ENCODE measurements around the gene PCDH1. TPM values are rescaled to one million over a fixed set of nuclear protein-coding genes. Genes with fewer than 3 reads are reported as not detected.

PCDH1 gene
- total RNA-seq, 2 experiments from 2014 or later, result not detected

DNA sequence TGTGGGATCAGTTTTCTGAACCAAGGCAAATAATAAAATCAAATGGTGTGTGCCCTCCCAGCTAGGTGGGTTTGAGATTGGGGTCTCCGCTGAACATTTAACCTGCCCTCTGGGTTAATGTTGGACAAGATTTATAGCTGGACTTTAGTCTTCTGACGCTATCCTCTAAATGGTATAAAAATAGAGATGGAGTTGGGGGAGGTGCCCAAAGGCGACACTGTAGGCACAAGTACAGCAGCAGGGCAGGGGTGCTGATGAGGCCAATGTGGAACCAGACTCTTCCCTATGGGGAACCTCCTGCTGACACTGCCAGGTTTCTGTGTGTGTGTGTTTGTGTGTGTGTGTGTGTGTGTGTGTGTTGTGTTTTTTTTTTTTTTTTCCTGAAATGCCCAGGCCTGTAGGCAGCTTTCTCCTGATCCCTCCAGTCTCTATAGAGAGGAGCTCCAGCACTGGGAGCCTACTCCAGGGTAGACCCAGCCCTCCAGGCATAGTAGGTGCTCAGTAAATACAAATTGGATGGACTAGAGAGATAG, 37.9 kb downstream of the PCDH1 start:
- DNase-seq (no peak), ATAC-seq (ENCODE audit: low read depth) (no peak)
- H3K4me3 Mint-ChIP-seq, result no peak overlapping the region
- POLR2A ChIA-PET, result interaction anchor here (1.3 kb wide), 1 partner anchor 9 kb away, joined by 3 read pairs; no protein-coding TSS in a partner anchor
- H3K36me3 Mint-ChIP-seq, result no peaks in the 10 kb centered on the region
- peaks cover 10% of the 10 kb centered on the region for H3K4me1 Mint-ChIP-seq
- H3K9me3 Mint-ChIP-seq, result no peaks in the 10 kb centered on the region
- peaks cover 19% of the 10 kb centered on the region for H3K27me3 Mint-ChIP-seq
- H3K27ac Mint-ChIP-seq, result peak overlapping the region; percentile 5

DNA sequence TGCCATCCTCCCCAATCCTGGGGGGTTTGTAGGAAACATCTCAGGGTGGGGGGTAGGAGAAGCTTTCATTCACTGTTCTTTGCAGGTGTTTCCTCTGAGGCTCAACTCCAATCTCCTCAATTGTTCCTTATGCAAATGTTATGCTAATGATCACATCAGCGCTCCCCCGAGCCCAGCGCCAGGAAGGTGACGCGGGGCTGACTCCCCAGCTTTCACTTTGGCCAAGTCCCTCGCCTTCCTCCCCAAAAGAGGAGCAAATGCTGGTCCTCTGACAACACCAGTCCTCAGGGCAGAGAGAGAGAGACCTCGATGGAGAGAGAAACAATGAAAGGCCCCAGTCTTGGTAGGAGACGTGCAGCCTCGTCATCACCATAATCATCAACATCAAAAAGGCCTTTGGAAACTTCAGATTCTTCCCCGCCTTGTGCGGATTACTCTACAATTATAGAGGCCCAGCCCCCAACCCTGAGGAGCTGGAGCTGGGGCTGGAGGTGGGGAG, 39.1 kb downstream of the PCDH1 start:
- Mint-ChIP-seq H3K27ac (no peak overlapping the region), H3K9me3 (no peaks in the 10 kb centered on the region), H3K4me1 (peaks cover 8% of the 10 kb centered on the region), H3K36me3 (no peaks in the 10 kb centered on the region), H3K4me3 (no peak overlapping the region), H3K27me3 (peaks cover 18% of the 10 kb centered on the region)
- no peak for DNase-seq
- POLR2A ChIA-PET, result no interaction called here
- ATAC-seq (ENCODE audit: low read depth), result no peak

DNA sequence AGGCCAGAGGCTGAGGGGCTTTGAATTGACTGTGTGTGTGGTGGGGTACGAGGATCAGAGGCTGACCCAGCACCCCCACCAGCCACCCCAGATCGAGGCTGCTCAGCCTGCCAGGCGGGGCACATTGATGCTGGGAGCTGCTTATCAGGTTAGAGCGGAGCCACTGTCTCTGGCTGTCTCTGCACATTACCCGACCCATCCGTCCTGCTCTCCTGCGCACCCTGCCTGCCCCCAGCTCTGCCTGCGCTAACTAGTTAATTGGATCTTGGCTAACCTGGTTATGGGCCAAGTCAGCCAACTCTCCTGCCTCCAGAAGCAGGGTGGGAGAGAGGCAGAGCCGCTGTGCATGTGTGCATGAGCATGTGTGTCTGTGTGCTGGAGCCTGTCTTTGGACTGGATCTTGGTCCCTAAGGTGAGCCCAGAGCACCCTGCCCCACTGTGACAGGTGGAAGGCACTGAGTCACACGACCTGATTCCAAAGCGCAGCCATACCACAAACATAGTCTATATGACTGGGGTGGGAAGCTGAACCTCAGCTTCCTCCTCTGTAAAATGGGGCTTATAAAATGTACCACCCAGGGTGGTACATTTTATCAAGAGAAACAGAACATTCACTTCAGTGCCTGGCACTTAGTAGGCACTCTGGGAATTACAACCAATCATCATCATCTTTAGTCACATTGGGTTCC, 39.7 kb downstream of the PCDH1 start:
- ATAC-seq (ENCODE audit: low read depth) (no peak), DNase-seq (no peak)
- Mint-ChIP-seq H3K4me1 (peaks cover 8% of the 10 kb centered on the region), H3K27ac (no peak overlapping the region), H3K4me3 (no peak overlapping the region), H3K27me3 (peaks cover 13% of the 10 kb centered on the region), H3K36me3 (no peaks in the 10 kb centered on the region), H3K9me3 (no peaks in the 10 kb centered on the region)
- POLR2A ChIA-PET, result no interaction called here

DNA sequence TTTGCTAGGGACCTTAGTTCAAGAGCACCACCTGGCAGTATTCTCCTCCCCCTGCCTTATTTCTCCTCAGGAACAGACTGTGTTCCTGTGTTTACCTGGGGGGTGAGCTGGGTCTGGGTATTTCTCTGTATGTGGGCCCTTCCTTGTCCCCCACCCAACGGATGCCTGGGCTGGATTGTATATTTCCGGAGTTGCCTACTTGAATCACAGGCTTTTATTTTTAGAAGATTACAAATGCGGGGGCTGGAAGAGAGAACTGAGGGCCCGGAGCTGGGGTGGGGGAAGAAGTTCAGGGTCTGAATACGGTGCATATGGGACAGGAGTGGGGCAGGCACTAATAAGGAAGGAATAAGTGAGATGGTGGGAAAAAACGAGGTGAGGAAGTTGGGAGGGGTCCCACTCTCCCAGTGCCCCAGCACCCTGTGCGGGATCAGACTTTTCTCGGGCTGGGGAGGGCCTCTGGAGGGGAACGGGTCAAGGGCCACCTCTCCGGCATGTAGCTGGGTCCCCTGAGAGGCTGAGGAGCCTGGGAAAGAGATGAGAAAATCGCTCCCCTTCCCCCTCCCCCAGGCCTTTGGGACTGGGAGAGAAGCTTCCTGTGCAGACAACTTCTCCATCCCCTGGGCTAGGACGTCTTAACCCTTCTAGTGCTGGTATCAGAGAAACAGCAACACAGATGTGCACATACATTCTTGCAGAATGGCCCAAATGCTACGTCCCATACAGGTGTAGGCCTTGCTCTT, 42.1 kb downstream of the PCDH1 start:
- POLR2A ChIA-PET, result interaction anchor here (1.2 to 1.5 kb wide), 2 partner anchors 13 to 185 kb away, joined by 3 to 5 read pairs; partner anchors contain the start of gene FCHSD1
- Mint-ChIP-seq H3K36me3 (no peaks in the 10 kb centered on the region), H3K4me3 (peak overlapping the region; percentile 25), H3K27me3 (peaks cover 20% of the 10 kb centered on the region), H3K27ac (peak overlapping the region; percentile 44), H3K9me3 (no peaks in the 10 kb centered on the region), H3K4me1 (peaks cover 8% of the 10 kb centered on the region)
- ATAC-seq (ENCODE audit: low read depth), result no peak
- DNase-seq, result no peak

DNA sequence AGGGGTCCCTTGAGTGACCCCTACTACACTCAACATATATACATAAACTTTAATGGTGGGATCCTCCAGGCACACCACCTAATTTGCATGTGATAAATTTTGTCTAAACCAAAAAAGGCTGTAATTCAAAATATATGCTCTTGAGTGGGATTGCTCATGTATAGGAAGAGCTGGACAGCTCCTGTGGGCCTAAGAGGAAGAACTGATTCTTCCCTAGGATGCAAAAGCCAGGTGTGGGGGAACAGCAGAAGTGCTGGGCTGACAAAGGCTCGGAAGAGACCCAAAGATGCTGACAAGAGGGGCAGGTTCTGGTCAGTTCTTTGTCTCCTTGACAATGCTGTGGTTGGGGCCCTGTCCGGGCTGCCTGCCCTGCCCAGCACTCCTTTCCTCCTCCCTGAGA, 43.9 kb downstream of the PCDH1 start:
- POLR2A ChIA-PET, result no interaction called here
- no peak for ATAC-seq (ENCODE audit: low read depth)
- H3K27me3 Mint-ChIP-seq, result peaks cover 14% of the 10 kb centered on the region
- no peaks in the 10 kb centered on the region for H3K9me3 Mint-ChIP-seq
- H3K36me3 Mint-ChIP-seq, result no peaks in the 10 kb centered on the region
- no peak for DNase-seq
- H3K4me1 Mint-ChIP-seq, result peaks cover 6% of the 10 kb centered on the region
- no peak overlapping the region for H3K4me3 Mint-ChIP-seq
- H3K27ac Mint-ChIP-seq, result no peak overlapping the region

DNA sequence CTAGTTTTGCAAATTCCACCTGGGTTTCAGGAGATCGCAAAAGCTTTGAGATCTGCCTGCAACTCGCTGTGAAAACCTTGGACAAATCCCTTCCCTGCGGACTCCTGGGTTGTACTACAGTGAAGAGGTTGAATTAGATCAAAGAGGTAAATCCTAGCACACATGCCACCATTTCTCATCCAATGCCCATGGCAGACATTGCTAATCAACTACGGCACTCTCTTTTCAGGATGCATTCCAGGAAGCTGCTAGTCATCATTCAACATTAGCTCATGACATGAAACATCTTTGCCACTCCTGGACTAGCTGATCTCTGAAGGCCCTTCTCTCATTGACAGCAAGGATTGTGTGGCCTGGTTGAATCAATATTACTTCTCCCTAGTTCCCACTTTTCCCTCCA, 46.1 kb downstream of the PCDH1 start:
- POLR2A ChIA-PET, result no interaction called here
- H3K9me3 Mint-ChIP-seq, result no peaks in the 10 kb centered on the region

DNA sequence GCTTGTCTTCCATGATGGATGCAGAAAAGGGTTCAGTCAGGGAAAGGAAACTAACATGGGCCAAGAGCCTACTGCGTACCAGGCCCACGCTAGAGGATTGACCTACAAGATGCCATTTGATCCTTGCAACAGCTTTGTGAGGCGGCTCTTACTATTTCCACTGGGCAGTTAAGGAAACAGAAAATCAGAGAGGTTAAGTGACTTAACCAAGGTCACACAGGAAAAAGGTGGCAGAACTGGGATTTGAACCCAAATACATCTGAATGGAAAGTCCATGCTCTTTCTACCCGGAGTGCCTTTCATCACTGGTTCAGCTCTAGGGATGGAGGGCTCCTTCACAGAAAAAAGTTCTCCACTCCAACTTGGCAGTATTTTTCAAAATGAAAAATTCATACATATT, 50.0 kb downstream of the PCDH1 start:
- Mint-ChIP-seq H3K4me3 (no peak overlapping the region), H3K4me1 (peaks cover 15% of the 10 kb centered on the region), H3K27ac (no peak overlapping the region), H3K36me3 (no peaks in the 10 kb centered on the region), H3K27me3 (peaks cover 22% of the 10 kb centered on the region), H3K9me3 (no peaks in the 10 kb centered on the region)
- DNase-seq, result no peak
- POLR2A ChIA-PET, result no interaction called here
- no peak for ATAC-seq (ENCODE audit: low read depth)

More for the DNA sequence above, 46.1 kb downstream of the PCDH1 start:
- Mint-ChIP-seq H3K4me3 (no peak overlapping the region), H3K27me3 (peaks cover 10% of the 10 kb centered on the region), H3K36me3 (no peaks in the 10 kb centered on the region), H3K4me1 (peaks cover 12% of the 10 kb centered on the region), H3K27ac (no peak overlapping the region)
- no peak for ATAC-seq (ENCODE audit: low read depth)
- no peak for DNase-seq

DNA sequence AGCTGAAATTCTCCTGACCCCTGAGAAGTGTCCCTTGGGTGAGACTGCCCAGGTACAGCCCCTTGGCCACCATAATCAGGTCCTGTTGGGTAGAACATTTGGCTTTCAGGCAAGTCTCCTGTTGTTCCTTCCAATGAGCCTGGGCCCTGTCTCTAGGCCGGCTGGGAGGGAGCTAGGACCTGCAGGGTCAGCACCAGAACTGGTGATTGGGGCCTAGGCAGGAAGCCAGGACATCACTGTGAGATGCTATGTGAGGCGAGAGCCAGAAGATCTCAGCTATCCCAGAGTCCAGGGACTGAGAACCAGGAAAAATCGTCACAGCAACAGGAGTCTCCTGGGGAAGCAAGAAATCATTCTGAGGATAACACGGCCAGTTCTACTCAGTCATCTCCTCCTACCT, 51.5 kb downstream of the PCDH1 start:
- peaks cover 19% of the 10 kb centered on the region for H3K27me3 Mint-ChIP-seq
- no peaks in the 10 kb centered on the region for H3K9me3 Mint-ChIP-seq

DNA sequence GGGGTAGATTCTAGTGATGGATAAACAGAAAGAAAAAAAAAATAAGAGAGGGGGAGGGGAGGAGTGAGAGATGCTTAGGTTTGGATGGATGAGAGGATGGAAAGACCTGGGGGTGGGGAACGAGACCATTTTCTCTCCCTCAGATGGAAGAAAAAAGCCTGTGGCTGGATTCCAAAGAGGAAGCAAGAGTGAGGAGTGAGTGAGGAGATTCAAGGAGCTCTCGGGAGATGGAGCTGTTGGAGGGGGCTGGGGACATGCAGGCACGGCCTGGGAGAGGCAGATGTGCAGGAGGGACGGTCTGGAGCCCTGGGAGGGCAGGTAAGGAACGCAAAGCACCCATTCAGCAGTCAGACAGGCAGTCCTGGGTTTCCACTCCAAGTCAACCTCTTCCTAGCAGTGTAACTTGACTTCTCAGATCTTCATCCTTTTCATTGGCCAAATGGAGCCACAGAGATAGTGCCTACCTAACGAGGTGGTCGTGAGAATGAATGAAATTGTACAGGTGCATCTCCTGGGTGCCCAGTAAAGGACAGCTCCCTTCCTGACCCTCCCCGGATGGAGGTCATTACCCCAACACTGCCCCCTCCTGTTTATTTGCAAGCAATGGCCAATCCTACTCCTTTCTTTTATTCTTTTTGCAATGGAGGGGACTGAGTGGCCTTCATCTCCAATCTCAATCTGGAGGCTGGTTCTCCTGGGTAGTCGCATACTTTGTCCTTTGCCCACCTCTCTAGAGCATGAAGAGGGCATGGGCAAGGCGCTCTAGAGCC, 52.2 kb downstream of the PCDH1 start:
- H3K9me3 Mint-ChIP-seq, result no peaks in the 10 kb centered on the region
- POLR2A ChIA-PET, result no interaction called here
- H3K27ac Mint-ChIP-seq, result no peak overlapping the region
- H3K27me3 Mint-ChIP-seq, result peaks cover 16% of the 10 kb centered on the region
- H3K36me3 Mint-ChIP-seq, result no peaks in the 10 kb centered on the region
- ATAC-seq (ENCODE audit: low read depth), result no peak
- H3K4me3 Mint-ChIP-seq, result no peak overlapping the region
- no peak for DNase-seq
- H3K4me1 Mint-ChIP-seq, result peaks cover 15% of the 10 kb centered on the region

More for the DNA sequence above, 51.5 kb downstream of the PCDH1 start:
- Mint-ChIP-seq H3K4me3 (no peak overlapping the region), H3K27ac (no peak overlapping the region), H3K36me3 (no peaks in the 10 kb centered on the region), H3K4me1 (peaks cover 15% of the 10 kb centered on the region)
- DNase-seq (no peak), ATAC-seq (ENCODE audit: low read depth) (no peak)
- POLR2A ChIA-PET, result no interaction called here

DNA sequence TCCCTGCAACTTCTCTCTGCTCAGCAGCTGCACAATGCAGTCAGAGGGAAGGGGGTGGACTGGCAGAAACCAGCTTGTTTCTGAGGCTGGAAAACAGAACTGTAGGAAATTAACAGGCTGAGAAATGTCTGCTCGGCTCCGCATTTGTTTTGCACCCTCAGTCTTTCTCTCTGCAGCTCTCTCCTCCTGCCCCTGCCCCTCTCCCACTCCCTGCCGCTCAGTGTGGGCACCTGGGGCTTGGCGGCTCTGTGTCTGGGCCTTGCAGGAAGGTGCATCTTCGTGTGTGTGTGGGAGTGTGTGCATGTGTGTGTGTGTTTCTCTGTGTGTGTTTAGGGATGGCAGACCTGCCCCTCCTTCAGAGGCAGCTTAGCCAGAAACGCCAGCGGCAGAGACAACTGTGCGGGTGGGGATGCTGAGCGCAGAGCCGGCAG, 53.0 kb downstream of the PCDH1 start:
- H3K27ac Mint-ChIP-seq, result no peak overlapping the region
- H3K4me1 Mint-ChIP-seq, result peaks cover 15% of the 10 kb centered on the region
- POLR2A ChIA-PET, result no interaction called here
- no peak overlapping the region for H3K4me3 Mint-ChIP-seq
- no peak for DNase-seq
- H3K9me3 Mint-ChIP-seq, result no peaks in the 10 kb centered on the region
- peaks cover 16% of the 10 kb centered on the region for H3K27me3 Mint-ChIP-seq
- no peaks in the 10 kb centered on the region for H3K36me3 Mint-ChIP-seq
- no peak for ATAC-seq (ENCODE audit: low read depth)

DNA sequence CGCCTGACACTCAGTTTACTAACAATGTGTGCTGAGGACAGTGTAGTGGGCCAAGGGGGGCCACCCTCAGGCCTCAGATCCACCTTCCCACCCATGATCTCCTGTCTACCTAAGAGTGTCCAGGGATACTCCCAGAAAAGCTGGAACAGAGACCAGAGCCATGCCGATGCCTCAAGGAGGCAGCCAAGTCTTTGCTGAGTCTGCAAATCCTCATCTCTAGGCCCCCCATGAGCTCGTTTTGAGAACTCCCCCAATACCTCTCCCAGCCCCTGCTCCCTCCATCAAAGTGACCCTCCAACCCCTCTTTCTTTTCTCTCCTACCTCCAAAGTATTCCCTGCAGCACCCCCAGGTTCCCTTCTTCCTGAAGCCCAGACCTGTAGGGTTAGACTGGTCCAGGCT, 53.5 kb downstream of the PCDH1 start:
- DNase-seq, result no peak
- POLR2A ChIA-PET, result interaction anchor here (0.5 kb wide), 1 partner anchor 428 kb away, joined by 3 read pairs; no protein-coding TSS in a partner anchor
- H3K27ac Mint-ChIP-seq, result no peak overlapping the region

DNA sequence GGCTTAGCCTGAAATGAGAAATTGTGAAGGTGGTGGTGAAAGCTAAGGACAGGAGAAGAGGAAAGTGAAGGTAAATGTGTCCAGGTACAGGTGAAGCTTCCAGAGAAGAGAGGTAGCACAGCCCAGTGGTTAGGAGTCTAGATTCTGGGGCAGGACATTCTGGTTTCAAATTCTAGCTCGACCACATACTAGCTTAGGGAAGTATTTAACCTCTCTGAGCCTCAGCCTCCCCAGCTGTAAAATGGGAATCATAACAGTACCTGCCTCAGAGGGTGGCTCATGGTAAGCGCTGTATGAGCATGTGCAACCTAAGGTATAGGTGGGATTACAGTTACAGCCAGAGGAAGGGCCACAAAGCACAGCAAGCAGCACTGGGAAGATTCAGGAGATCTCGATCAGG, 55.2 kb downstream of the PCDH1 start:
- DNase-seq (no peak), ATAC-seq (ENCODE audit: low read depth) (no peak)
- Mint-ChIP-seq H3K4me1 (peaks cover 15% of the 10 kb centered on the region), H3K27me3 (peaks cover 19% of the 10 kb centered on the region), H3K36me3 (no peaks in the 10 kb centered on the region), H3K27ac (no peak overlapping the region), H3K4me3 (no peak overlapping the region), H3K9me3 (no peaks in the 10 kb centered on the region)
- POLR2A ChIA-PET, result no interaction called here

More for the DNA sequence above, 53.5 kb downstream of the PCDH1 start:
- Mint-ChIP-seq H3K27me3 (peaks cover 16% of the 10 kb centered on the region), H3K4me1 (peaks cover 15% of the 10 kb centered on the region), H3K36me3 (no peaks in the 10 kb centered on the region), H3K9me3 (no peaks in the 10 kb centered on the region), H3K4me3 (no peak overlapping the region)
- ATAC-seq (ENCODE audit: low read depth), result no peak

DNA sequence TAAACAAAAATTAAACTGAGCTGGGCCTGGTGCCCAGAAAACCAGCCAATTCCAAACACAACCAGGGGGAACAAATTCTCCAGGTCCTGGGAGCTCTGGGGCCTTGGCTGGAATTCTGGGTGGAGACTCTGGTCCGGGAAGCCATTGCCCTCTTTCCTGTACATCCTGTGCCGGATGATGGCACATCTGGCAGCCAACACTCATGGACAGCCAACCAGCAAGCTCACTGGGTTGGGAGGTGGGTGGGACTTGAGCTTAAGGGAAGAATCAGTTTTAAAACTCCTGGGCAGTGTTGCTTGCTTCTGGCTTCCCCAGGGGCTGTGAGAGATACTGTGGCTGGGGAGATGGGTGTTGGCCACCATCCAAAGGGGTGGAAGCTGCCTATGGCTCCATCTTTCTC, 56.1 kb downstream of the PCDH1 start:
- Mint-ChIP-seq H3K27me3 (peaks cover 23% of the 10 kb centered on the region), H3K27ac (no peak overlapping the region), H3K36me3 (no peaks in the 10 kb centered on the region), H3K4me3 (no peak overlapping the region), H3K9me3 (no peaks in the 10 kb centered on the region), H3K4me1 (peaks cover 9% of the 10 kb centered on the region)
- no peak for DNase-seq
- no peak for ATAC-seq (ENCODE audit: low read depth)
- POLR2A ChIA-PET, result no interaction called here

Measured in activated naive CD8-positive, alpha-beta T cell treated with anti-CD3 and anti-CD28 coated beads, Interleukin-2, amount 10 ng/mL, durations not matched to agents 7 days and 5 days (primary cell).